ENCODE results near the gene TTLL9. TPM values are rescaled to one million over a fixed set of nuclear protein-coding genes. Genes with fewer than 3 reads are reported as not detected.

TTLL9 gene
- total and polyA plus RNA-seq, 2 donors (not counting 1 experiment from before 2014, with no cell fraction given) = 0.74 to 0.76 TPM

GRCh38 chr20:31990641-31991338 is 120.4 kb downstream of the TTLL9 start:
- Histone ChIP-seq H2AFZ (ENCODE audit: insufficient read depth, low read depth, low read length, poor library complexity, severe bottlenecking) (no peak overlapping the region), H3K4me1 (ENCODE audit: control insufficient read depth in 2 of 2, insufficient read depth in 2 of 2, low read length in 2 of 2) (peaks cover 5 to 12% of the 10 kb centered on the region in 2 donors), H3K27ac (ENCODE audit: low read length in 2 of 2) (no peak overlapping the region), H3K79me2 (ENCODE audit: control insufficient read depth, insufficient read depth, low read length) (no peaks in the 10 kb centered on the region), H3K4me2 (replicated peaks; ENCODE audit: low read depth, low read length, poor library complexity, severe bottlenecking) (no peak overlapping the region), H3K36me3 (replicated peaks in 1 of 2; ENCODE audit: control extremely low read depth in 1 of 2, control insufficient read depth in 1 of 2, extremely low read depth in 1 of 2, insufficient read depth in 2 of 2, low read length in 1 of 2) (no peaks in the 10 kb centered on the region), H3K9ac (ENCODE audit: low read length) (no peak overlapping the region), H3K9me3 (ENCODE audit: control extremely low read depth in 1 of 3, control insufficient read depth in 2 of 3, insufficient read depth in 1 of 3, low read length in 2 of 3) (no peaks in the 10 kb centered on the region), H3K27me3 (replicated peaks in 1 of 4; ENCODE audit: control extremely low read depth in 1 of 4, control insufficient read depth in 3 of 4, insufficient read depth in 4 of 4, low read length in 3 of 4) (peaks cover 0 to 20% (median 5%) of the 10 kb centered on the region in 4 experiments), H3K4me3 (ENCODE audit: control extremely low read depth in 1 of 5, extremely low read depth in 1 of 5, insufficient read depth in 1 of 5, low read depth in 2 of 5, low read length in 4 of 5) (no peak overlapping the region), H4K20me1 (ENCODE audit: control insufficient read depth, insufficient read depth, low read length, poor library complexity, severe bottlenecking) (no peaks in the 10 kb centered on the region)
- ChIA-PET CTCF (no interaction called here), POLR2A (no interaction called here)
- no peaks in the 10 kb centered on the region for H3K9me3 Mint-ChIP-seq (ENCODE audit: insufficient read depth)
- intact Hi-C loops (cut with micrococcal nuclease) = no loop called here
- no peak overlapping the region for H3K4me3 Mint-ChIP-seq
- peaks cover 4% of the 10 kb centered on the region for H3K4me1 Mint-ChIP-seq
- DNase-seq (no peak), ATAC-seq (ENCODE audit: low read depth) (no peak)
- peaks cover 26% of the 10 kb centered on the region for H3K27me3 Mint-ChIP-seq
- 68% methylated on average over 2 of the region's 6 CpGs for WGBS (ENCODE audit: insufficient coverage)
- H3K27ac Mint-ChIP-seq = no peak overlapping the region
- TF ChIP-seq EZH2 (IDR thresholded peaks at IDR 0.05; ENCODE audit: borderline replicate concordance, insufficient read depth, low read depth, low read length, poor library complexity, severe bottlenecking) (no peak), CTCF (IDR thresholded peaks at IDR 0.05) (no peak)

- TF ChIP-seq EZH2 (IDR thresholded peaks at IDR 0.05; ENCODE audit: borderline replicate concordance, insufficient read depth, low read depth, low read length, poor library complexity, severe bottlenecking) = no peak
- TF ChIP-seq CTCF (IDR thresholded peaks at IDR 0.05) = no peak
- no peaks in the 10 kb centered on the region for H3K9me3 Mint-ChIP-seq (ENCODE audit: insufficient read depth)
- ATAC-seq (ENCODE audit: low read depth) (no peak), DNase-seq (no peak)
- no peak overlapping the region for H3K9ac ChIP-seq (ENCODE audit: low read length)
- H3K9me3 ChIP-seq (ENCODE audit: control extremely low read depth in 1 of 3, control insufficient read depth in 2 of 3, insufficient read depth in 1 of 3, low read length in 2 of 3) = no peaks in the 10 kb centered on the region
- H3K4me3 Mint-ChIP-seq = no peak overlapping the region
- no peak overlapping the region for H3K4me3 ChIP-seq (ENCODE audit: control extremely low read depth in 1 of 5, extremely low read depth in 1 of 5, insufficient read depth in 1 of 5, low read depth in 2 of 5, low read length in 4 of 5)
- H3K4me1 ChIP-seq (ENCODE audit: control insufficient read depth in 2 of 2, insufficient read depth in 2 of 2, low read length in 2 of 2) = peaks cover 5 to 12% of the 10 kb centered on the region in 2 donors
- H3K27ac Mint-ChIP-seq = no peak overlapping the region
- peaks cover 0 to 20% (median 5%) of the 10 kb centered on the region in 4 experiments for H3K27me3 ChIP-seq (replicated peaks in 1 of 4; ENCODE audit: control extremely low read depth in 1 of 4, control insufficient read depth in 3 of 4, insufficient read depth in 4 of 4, low read length in 3 of 4)
- H2AFZ ChIP-seq (ENCODE audit: insufficient read depth, low read depth, low read length, poor library complexity, severe bottlenecking) = no peak overlapping the region
- peaks cover 31% of the 10 kb centered on the region for H3K27me3 Mint-ChIP-seq
- no peaks in the 10 kb centered on the region for H3K79me2 ChIP-seq (ENCODE audit: control insufficient read depth, insufficient read depth, low read length)
- no peak overlapping the region for H3K27ac ChIP-seq (ENCODE audit: low read length in 2 of 2)
- H4K20me1 ChIP-seq (ENCODE audit: control insufficient read depth, insufficient read depth, low read length, poor library complexity, severe bottlenecking) = no peaks in the 10 kb centered on the region
- WGBS (ENCODE audit: insufficient coverage) = 100% methylated on average over 1 of the region's 1 CpG
- no peak overlapping the region for H3K4me2 ChIP-seq (replicated peaks; ENCODE audit: low read depth, low read length, poor library complexity, severe bottlenecking)
- intact Hi-C loops (cut with micrococcal nuclease) = no loop called here
- H3K36me3 ChIP-seq (replicated peaks in 1 of 2; ENCODE audit: control extremely low read depth in 1 of 2, control insufficient read depth in 1 of 2, extremely low read depth in 1 of 2, insufficient read depth in 2 of 2, low read length in 1 of 2) = no peaks in the 10 kb centered on the region
- peaks cover 5% of the 10 kb centered on the region for H3K4me1 Mint-ChIP-seq
- POLR2A ChIA-PET = no interaction called here
- CTCF ChIA-PET = no interaction called here
Observed at GRCh38 chr20:31991339-31991705, 120.9 kb downstream of the TTLL9 start.

All from B cell (primary cell).